Mucosa of descending colon (tissue), 3 donors: ENCODE results near the gene FSCN2. TPM values are rescaled to one million over a fixed set of nuclear protein-coding genes. Genes with fewer than 3 reads are reported as not detected.
A peak's percentile ranks its signal among the peaks of the same experiment; 100 is the strongest.

Experiments
- ATAC-seq: fragments of 200-7000 bp; cut with Tn5 transposase; one replicate; pipeline ENCODE4 v1.9.1; 2020; ENCODE audit warnings: mild to moderate bottlenecking, moderate library complexity
- DNase-seq, 3 donors: peaks; one replicate each; pipeline ENCODE4 v3.0.0-alpha.2; 2020
- H3K36me3 ChIP-seq: fragments of 200-600 bp; one replicate; pipeline ENCODE4 v1.8.0; 2021; ENCODE audit warnings: low read depth, mild to moderate bottlenecking
- H3K4me1 ChIP-seq: fragments of 200-600 bp; one replicate; pipeline ENCODE4 v1.8.0; 2021; ENCODE audit warnings: low read depth, mild to moderate bottlenecking
- H3K4me3 ChIP-seq: fragments of 200-600 bp; one replicate; pipeline ENCODE4 v1.8.0; 2021; ENCODE audit warnings: mild to moderate bottlenecking
- H3K9me3 ChIP-seq: fragments of 200-600 bp; one replicate; pipeline ENCODE4 v1.8.0; 2021; ENCODE audit warnings: mild to moderate bottlenecking
- CTCF ChIP-seq: fragments of 200-600 bp; IDR thresholded peaks from one replicate; pipeline ENCODE4 v1.8.0; 2022; ENCODE audit warnings: antibody characterized with exemption, mild to moderate bottlenecking
- intact Hi-C, 2 donors: fragments of 100-400 bp; cut with DNase I in 1 of 2; cut with micrococcal nuclease in 1 of 2; formaldehyde crosslinking; loops; one replicate each; pipeline versions ENCODE4 v1.11.0 to v1.11.1; 2022; cut with DNase I, micrococcal nuclease
- total RNA-seq, 3 donors: library from RNA; stranded (reverse); fragmentation: NEBNext Ultra II Directional in 2 of 3; extraction: Animal tissue kit (Norgen Biotek cat#: 25700) in 2 of 3; gene quantifications; one replicate each; pipeline versions ENCODE4 v1.2.1 to v1.2.4, GENCODE V29; 2021 to 2023
- donor health status: DM: no; HTN: no; CAD: no; lungs with moderate emphysema.
- donor health status: DM: no; HTN: no; CAD: no.
- donor health status: DM: no; HTN: yes; CAD: no.

FSCN2 gene
- total RNA-seq, 3 donors from 2014 or later, result 1.6 to 4.0 (median 2.5) TPM

- Histone ChIP-seq H3K4me1 (peaks cover 14% of the 10 kb centered on the region), H3K36me3 (peaks cover 4% of the 10 kb centered on the region), H3K9me3 (no peaks in the 10 kb centered on the region), H3K4me3 (no peak overlapping the region)
- TF ChIP-seq CTCF, result no peak
- no peak for DNase-seq
- intact Hi-C loops, result no loop called here
- ATAC-seq, result no peak
Measured at GRCh38 chr17:81557276-81558114, 29.3 kb downstream of the FSCN2 start.

- Histone ChIP-seq H3K9me3 (no peaks in the 10 kb centered on the region), H3K4me1 (peaks cover 13% of the 10 kb centered on the region), H3K4me3 (no peak overlapping the region), H3K36me3 (peaks cover 4% of the 10 kb centered on the region)
- ATAC-seq, result no peak
- no peak for DNase-seq
- TF ChIP-seq CTCF, result no peak
- intact Hi-C loops, result no loop called here
Measured at GRCh38 chr17:81558115-81558468, 29.9 kb downstream of the FSCN2 start.

GRCh38 chr17:81558941-81559806, 31.0 kb downstream of the FSCN2 start:
- DNase-seq (no peak), ATAC-seq (no peak)
- H3K9me3 ChIP-seq, result no peaks in the 10 kb centered on the region
- intact Hi-C loops, result no loop called here
- H3K4me1 ChIP-seq, result peaks cover 3% of the 10 kb centered on the region
- H3K4me3 ChIP-seq, result no peak overlapping the region
- no peak for TF ChIP-seq CTCF
- peaks cover 4% of the 10 kb centered on the region for H3K36me3 ChIP-seq

GRCh38 chr17:81561494-81561885, 33.3 kb downstream of the FSCN2 start:
- Histone ChIP-seq H3K9me3 (no peaks in the 10 kb centered on the region), H3K4me3 (no peak overlapping the region), H3K36me3 (peaks cover 9% of the 10 kb centered on the region), H3K4me1 (peaks cover 7% of the 10 kb centered on the region)
- intact Hi-C loops, result no loop called here
- no peak for TF ChIP-seq CTCF
- ATAC-seq (no peak), DNase-seq (no peak)

GRCh38 chr17:81563861-81564586, 35.8 kb downstream of the FSCN2 start:
- ATAC-seq, result no peak
- intact Hi-C loops, result no loop called here
- H3K36me3 ChIP-seq, result peaks cover 12% of the 10 kb centered on the region

More at GRCh38 chr17:81563861-81564586, 35.8 kb downstream of the FSCN2 start:
- H3K9me3 ChIP-seq, result no peaks in the 10 kb centered on the region
- no peak overlapping the region for H3K4me3 ChIP-seq
- peaks cover 20% of the 10 kb centered on the region for H3K4me1 ChIP-seq
- DNase-seq, result peak in 1 of 3 donors; percentile 26
- no peak for TF ChIP-seq CTCF
